Measurements from ENCODE around the gene NCBP2.

GRCh38 chr3:196889844-196890708 lies 52.3 kb downstream of the NCBP2 start:
- TF ChIP-seq REST (IDR thresholded peaks at IDR 0.05; ENCODE audit: insufficient read depth in 1 of 2, low read depth in 2 of 2, low read length in 2 of 2) (no peak), TAF1 (IDR thresholded peaks at IDR 0.05; ENCODE audit: borderline replicate concordance, insufficient read depth, low read length) (no peak), POLR2AphosphoS5 (IDR thresholded peaks at IDR 0.05; ENCODE audit: low read depth, low read length) (no peak), SIN3A (IDR thresholded peaks at IDR 0.05; ENCODE audit: borderline replicate concordance, insufficient read depth, low read length) (no peak), FOXP2 (optimal IDR thresholded peaks at IDR 0.05; ENCODE audit: borderline replicate concordance, extremely low read depth, extremely low read length, insufficient read depth) (no peak)
